HUES48 (cell line): ENCODE results near the gene PLVAP.

Experiments used
- H3K27ac ChIP-seq: one replicate; pipeline ENCODE4 v1.7.0; 2013; ENCODE audit warnings: low read depth, low read length, inconsistent platforms
- H3K27me3 ChIP-seq: 2 replicates; pipeline ENCODE4 v1.6.1; 2013; ENCODE audit warnings: mild to moderate bottlenecking, low read length; ENCODE audit not compliant: control insufficient read depth, insufficient read depth
- H3K36me3 ChIP-seq: 2 replicates; pipeline ENCODE4 v1.6.1; 2013; ENCODE audit warnings: low read length; ENCODE audit not compliant: control insufficient read depth, insufficient read depth
- H3K4me1 ChIP-seq: 2 replicates; pipeline ENCODE4 v1.6.1; 2013; ENCODE audit warnings: mild to moderate bottlenecking, low read length; ENCODE audit not compliant: control insufficient read depth, insufficient read depth
- H3K4me3 ChIP-seq: 2 replicates; pipeline ENCODE4 v1.5.1; 2013; ENCODE audit warnings: mild to moderate bottlenecking, low read depth, low read length
- H3K9ac ChIP-seq: 2 replicates; pipeline ENCODE4 v1.6.1; 2013; ENCODE audit warnings: mild to moderate bottlenecking, low read depth, low read length, moderate library complexity
- H3K9me3 ChIP-seq: 2 replicates; pipeline ENCODE4 v1.6.1; 2013; ENCODE audit warnings: low read length; ENCODE audit not compliant: control insufficient read depth, insufficient read depth

The PLVAP gene

DNA sequence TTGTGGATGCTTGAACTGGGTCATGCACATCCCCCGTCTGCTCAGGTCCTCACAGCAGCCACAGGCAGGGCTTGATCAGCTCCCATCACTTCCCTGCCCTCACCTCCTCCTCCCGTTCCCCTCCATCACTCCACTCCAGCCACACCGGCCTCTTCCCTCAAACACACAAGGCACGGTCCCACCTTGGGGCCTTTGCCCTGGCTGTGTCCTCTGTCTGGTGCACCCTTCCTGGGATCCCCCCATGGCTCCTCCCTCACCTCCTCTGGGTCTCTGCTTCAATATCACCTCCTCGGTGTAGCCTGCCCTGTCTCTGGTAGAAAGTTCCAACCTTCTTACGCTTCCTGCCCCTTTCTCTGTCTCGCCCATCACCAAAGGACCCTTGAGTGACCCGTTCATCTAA, 23.8 kb downstream of the PLVAP start:
- Histone ChIP-seq H3K27me3 (no peaks in the 10 kb centered on the region), H3K27ac (no peak overlapping the region), H3K9me3 (no peaks in the 10 kb centered on the region), H3K4me1 (peaks cover 4% of the 10 kb centered on the region; the same call in 1 of the 2 replicates), H3K9ac (no peak overlapping the region), H3K36me3 (no peaks in the 10 kb centered on the region), H3K4me3 (no peak overlapping the region)

DNA sequence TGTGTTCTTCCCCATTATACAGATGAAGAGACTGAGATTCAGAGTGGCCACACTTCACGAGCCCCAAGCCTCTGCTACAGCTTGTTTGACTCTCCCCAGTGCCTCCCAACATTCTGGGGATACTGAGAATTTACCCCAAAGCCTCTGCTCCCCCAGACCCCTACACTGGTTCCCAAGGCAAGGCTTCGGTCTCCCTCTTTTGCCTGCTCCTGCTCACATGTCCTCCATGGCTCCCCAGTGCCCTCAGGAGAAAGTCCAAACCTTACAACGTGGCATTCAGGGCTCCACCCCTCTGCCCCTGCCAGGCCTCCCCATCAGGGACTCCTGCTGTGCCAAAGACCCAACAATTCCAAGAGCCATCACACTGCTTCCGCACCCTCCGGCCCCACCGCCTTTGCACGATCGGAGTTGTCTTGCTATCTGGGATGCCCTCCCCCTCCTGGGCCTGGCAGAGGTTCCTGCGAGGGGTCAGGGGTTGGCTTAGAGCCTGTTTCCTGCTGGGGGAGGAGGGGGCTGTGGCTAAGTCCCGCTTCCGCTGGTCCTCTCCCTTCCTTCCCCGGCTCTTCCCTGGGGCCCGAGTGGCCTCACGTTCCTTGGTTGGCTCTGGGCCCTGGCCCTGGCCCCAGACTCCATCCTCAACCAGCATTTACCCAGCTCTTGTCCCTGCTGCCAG, 24.4 kb downstream of the PLVAP start:
- no peak overlapping the region for H3K9ac ChIP-seq
- H3K27ac ChIP-seq, result no peak overlapping the region
- H3K4me3 ChIP-seq, result no peak overlapping the region
- peaks cover 4% of the 10 kb centered on the region; the same call in 1 of the 2 replicates for H3K4me1 ChIP-seq
- H3K9me3 ChIP-seq, result no peaks in the 10 kb centered on the region
- H3K27me3 ChIP-seq, result no peaks in the 10 kb centered on the region
- no peaks in the 10 kb centered on the region for H3K36me3 ChIP-seq

DNA sequence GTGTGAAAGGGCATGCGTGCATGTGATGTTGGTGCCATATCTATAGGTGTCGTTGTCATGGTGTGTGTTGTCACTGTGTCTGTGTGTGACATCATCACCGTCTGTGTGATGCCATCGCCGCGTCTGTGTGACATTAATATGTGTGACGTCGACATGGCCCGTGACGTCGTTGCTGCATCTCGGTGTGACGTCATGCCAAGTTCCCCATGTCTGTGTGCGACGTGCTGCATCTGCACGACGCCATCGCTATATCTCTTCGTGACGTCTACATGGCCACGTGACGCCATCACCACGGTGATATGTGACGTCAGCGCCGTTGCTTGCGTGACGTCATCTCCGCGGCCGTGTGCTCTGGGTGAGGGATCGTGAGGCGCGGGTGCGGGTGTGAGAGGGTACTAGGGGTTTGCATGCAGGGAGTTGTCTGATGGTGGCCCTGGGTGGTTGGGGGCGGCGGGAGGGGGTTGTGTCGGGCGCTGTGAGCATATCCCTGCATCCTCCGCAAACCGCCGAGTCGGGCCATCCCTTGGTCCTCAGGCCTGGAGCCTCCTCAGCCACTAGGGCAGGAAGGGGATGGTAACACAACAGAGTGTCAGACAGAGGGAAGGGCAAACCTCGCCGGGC, 25.2 kb downstream of the PLVAP start:
- H3K36me3 ChIP-seq, result no peaks in the 10 kb centered on the region
- peaks cover 4% of the 10 kb centered on the region; the same call in 1 of the 2 replicates for H3K4me1 ChIP-seq
- H3K9me3 ChIP-seq, result no peaks in the 10 kb centered on the region
- H3K9ac ChIP-seq, result no peak overlapping the region
- no peaks in the 10 kb centered on the region for H3K27me3 ChIP-seq
- no peak overlapping the region for H3K4me3 ChIP-seq
- no peak overlapping the region for H3K27ac ChIP-seq

DNA sequence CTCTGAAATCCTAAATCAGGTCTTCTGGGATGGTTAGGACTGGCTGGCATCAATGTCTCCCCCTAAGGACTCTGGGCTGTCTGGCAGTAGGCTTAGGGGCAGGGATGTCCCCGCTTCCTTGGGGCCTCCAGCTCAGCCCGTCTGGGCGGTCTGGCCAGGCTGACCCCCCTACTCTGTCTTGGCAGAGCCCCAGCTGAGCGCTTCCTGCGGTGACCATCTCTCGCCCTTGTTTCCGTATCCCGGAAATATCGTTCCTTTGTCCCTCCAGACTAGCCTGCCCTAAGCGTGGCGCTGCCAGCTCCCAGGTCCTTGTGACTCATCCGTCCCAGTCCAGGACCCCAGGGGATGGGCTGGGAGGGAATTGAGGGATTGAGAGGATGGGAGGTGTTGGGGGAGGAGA, 28.4 kb downstream of the PLVAP start:
- Histone ChIP-seq H3K4me3 (peak overlapping the region; percentile 36; the same call in 1 of the 2 replicates), H3K9ac (peak overlapping the region; percentile 50; the same call in 1 of the 2 replicates), H3K9me3 (no peaks in the 10 kb centered on the region), H3K27me3 (no peaks in the 10 kb centered on the region), H3K36me3 (no peaks in the 10 kb centered on the region), H3K27ac (peak overlapping the region; percentile 84), H3K4me1 (peaks cover 4% of the 10 kb centered on the region; the same call in 1 of the 2 replicates)

DNA sequence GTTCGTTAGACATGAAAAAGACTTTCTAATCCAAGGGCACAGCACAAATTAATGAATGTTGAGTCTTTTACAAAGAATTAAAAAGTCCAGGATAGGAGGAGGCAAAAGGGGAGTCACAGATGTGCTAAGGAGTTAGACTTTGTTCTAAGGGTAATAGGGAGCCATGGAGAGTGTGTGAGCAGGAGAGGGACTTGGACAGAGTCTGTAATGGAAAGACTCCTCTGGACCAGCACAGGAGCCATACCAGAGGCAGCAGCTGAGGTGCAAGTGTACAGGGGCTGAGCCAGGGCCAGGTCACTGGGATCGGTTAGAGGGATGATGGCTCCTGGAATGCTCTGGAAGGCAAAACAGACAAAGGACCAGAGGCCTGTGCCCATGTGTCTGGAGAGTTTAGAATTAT, 29.3 kb downstream of the PLVAP start:
- H3K4me3 ChIP-seq, result no peak overlapping the region
- no peaks in the 10 kb centered on the region for H3K36me3 ChIP-seq
- H3K4me1 ChIP-seq, result peaks cover 4% of the 10 kb centered on the region; the same call in 1 of the 2 replicates
- H3K27me3 ChIP-seq, result no peaks in the 10 kb centered on the region
- no peaks in the 10 kb centered on the region for H3K9me3 ChIP-seq
- H3K27ac ChIP-seq, result no peak overlapping the region
- H3K9ac ChIP-seq, result no peak overlapping the region

DNA sequence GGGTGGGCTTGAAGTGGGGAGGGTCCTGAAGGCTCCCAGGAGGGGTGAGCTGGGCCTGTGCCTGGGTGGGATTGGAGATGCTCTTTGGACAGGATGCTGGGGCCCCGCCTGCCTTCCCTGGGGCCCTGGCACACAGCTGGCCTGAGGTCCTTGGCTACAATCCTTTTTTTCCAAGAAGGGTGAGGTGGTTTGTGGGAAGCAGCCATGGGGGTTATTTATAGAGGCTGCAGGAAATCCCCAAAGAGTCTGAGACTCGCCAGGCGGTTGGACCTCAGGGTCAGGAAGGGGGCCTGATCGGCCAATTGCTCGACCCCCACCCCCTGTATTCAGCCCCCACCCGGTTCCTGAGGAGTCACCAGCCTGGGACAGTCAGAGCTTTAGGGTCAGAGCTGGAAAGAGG, 29.8 kb downstream of the PLVAP start:
- H3K4me3 ChIP-seq, result no peak overlapping the region
- H3K9ac ChIP-seq, result no peak overlapping the region
- peaks cover 4% of the 10 kb centered on the region; the same call in 1 of the 2 replicates for H3K4me1 ChIP-seq
- no peaks in the 10 kb centered on the region for H3K9me3 ChIP-seq
- H3K27ac ChIP-seq, result no peak overlapping the region
- no peaks in the 10 kb centered on the region for H3K27me3 ChIP-seq
- peaks cover 2% of the 10 kb centered on the region; the same call in 1 of the 2 replicates for H3K36me3 ChIP-seq

DNA sequence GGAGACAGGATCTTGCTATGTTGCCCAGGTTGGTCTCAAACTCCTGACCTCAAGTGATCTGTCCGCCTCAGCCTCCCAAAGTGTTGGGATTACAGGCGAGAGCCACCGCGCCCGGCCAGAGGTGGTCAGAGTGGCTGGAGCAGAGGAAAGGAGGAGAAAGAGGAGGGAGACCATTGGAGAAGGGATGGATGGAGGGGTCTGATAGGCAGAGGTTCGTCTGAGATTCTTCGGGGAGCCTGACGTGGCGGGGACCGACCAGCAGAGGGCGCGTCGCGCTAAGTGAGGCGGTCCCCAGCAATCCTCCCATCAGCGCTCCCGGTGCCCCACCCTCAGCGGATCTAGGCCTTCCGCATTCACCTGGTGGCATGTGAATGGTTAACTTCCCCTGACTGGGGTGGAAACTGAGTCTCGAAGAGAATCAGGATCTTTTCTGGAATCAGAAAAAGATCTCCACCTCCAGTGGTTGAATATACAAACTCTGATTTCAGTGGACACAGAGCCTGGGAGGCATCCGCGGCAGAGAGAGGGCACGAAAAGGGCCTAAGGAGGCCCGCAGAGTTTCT, 31.0 kb downstream of the PLVAP start:
- Histone ChIP-seq H3K9ac (no peak overlapping the region), H3K4me1 (peaks cover 4% of the 10 kb centered on the region; the same call in 1 of the 2 replicates)

DNA sequence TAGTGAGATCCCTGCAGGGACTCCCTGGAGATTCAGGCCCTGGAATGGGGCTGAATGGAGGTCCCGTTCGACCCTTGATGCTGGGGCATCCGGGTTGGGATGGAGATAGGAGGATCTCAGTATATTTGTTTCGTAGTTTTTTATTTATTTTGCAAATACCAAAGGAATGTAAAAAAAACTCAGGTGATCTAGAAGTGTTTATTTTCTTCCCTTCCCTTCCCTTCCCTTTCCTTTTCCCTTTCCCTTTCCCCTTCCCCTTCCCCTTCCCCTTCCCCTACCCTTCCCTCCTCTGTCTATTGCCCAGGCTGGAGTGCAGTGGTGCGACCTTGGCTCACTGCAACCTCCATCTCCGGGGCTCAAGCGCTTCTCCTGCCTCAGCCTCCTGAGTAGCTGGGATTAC, 35.3 kb downstream of the PLVAP start:
- H3K27ac ChIP-seq, result no peak overlapping the region
- no peak overlapping the region for H3K9ac ChIP-seq

More for the DNA sequence above, 31.0 kb downstream of the PLVAP start:
- H3K36me3 ChIP-seq, result peaks cover 10% of the 10 kb centered on the region
- H3K9me3 ChIP-seq, result no peaks in the 10 kb centered on the region
- no peak overlapping the region for H3K27ac ChIP-seq
- no peak overlapping the region for H3K4me3 ChIP-seq
- no peaks in the 10 kb centered on the region for H3K27me3 ChIP-seq

DNA sequence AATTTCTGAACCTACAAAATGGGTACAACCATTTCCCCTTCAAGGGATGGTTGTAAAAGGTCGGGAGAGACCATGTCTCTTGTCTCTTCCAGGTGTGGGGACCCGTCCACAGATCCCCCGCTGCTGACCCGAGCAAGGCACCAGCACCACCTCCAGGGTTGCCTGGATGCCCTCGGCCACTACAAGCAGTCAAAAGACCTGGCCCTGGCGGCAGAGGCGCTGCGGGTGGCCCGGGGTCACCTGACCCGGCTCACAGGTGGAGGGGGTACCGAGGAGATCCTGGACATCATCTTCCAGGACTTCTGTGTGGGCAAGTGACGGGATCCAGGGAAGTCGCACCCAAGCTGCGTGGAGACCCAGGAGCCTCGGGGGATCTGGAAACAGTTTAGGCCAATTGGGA, 35.8 kb downstream of the PLVAP start:
- H3K36me3 ChIP-seq, result peaks cover 14% of the 10 kb centered on the region
- no peak overlapping the region for H3K9ac ChIP-seq
- H3K9me3 ChIP-seq, result no peaks in the 10 kb centered on the region
- H3K4me3 ChIP-seq, result no peak overlapping the region
- no peaks in the 10 kb centered on the region for H3K27me3 ChIP-seq
- H3K4me1 ChIP-seq, result peaks cover 9% of the 10 kb centered on the region; the same call in 1 of the 2 replicates
- no peak overlapping the region for H3K27ac ChIP-seq

More for the DNA sequence above, 35.3 kb downstream of the PLVAP start:
- no peak overlapping the region for H3K4me3 ChIP-seq
- no peaks in the 10 kb centered on the region for H3K9me3 ChIP-seq
- H3K27me3 ChIP-seq, result no peaks in the 10 kb centered on the region
- H3K36me3 ChIP-seq, result peaks cover 14% of the 10 kb centered on the region
- peaks cover 9% of the 10 kb centered on the region; the same call in 1 of the 2 replicates for H3K4me1 ChIP-seq

DNA sequence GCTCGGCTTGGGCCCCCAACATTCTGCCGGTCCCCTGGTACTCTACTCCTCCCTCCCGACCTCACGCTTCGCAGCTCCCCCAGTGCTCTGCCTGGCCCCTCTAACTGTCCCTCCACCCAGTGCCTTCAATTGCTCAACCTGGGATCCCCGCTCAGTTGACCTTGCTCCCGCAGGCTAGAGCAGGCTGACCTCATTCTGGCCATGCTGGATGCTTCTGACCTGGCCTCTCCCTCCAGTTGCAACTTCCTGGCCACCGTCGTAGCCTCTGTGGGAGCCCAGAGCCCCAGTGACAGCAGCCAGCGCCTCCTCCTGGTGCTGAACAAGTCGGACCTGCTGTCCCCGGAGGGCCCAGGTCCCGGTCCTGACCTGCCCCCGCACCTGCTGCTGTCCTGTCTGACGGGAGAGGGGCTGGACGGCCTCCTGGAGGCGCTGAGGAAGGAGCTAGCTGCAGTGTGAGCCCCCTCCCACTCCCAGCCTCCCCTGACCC, 36.2 kb downstream of the PLVAP start:
- Histone ChIP-seq H3K9ac (no peak overlapping the region), H3K27ac (no peak overlapping the region), H3K4me1 (peaks cover 9% of the 10 kb centered on the region; the same call in 1 of the 2 replicates)

More for the DNA sequence above, 36.2 kb downstream of the PLVAP start:
- H3K36me3 ChIP-seq, result peaks cover 14% of the 10 kb centered on the region
- H3K9me3 ChIP-seq, result no peaks in the 10 kb centered on the region
- H3K4me3 ChIP-seq, result no peak overlapping the region
- no peaks in the 10 kb centered on the region for H3K27me3 ChIP-seq
